WTC11 (cell line): ENCODE data around the gene UVRAG. TPM values are rescaled to one million over a fixed set of nuclear protein-coding genes. Genes with fewer than 3 reads are reported as not detected.

Experiments used
- ATAC-seq: fragments of 200-7000 bp; cut with Tn5 transposase; 2 replicates; pipeline ENCODE4 v1.10.0; 2021; ENCODE audit warnings: mild to moderate bottlenecking, moderate library complexity
- CTCF ChIA-PET: fragments of 300-600 bp; sonication (Branson Sonifier 250); formaldehyde crosslinking; loops from one replicate; lab custom pipeline; 2021; ENCODE audit warnings: antibody characterized with exemption; lab: Charles Lee
- POLR2A ChIA-PET: fragments of 350-600 bp; sonication (Branson Sonifier 250); formaldehyde crosslinking; loops from one replicate; lab custom pipeline; 2021; ENCODE audit warnings: antibody characterized with exemption; lab: Charles Lee
- DNase-seq: peaks from one replicate; pipeline ENCODE4 v3.0.0; 2021; ENCODE audit warnings: low spot score
- H3K27ac Mint-ChIP-seq: 2 replicates; pipeline ENCODE4 v1.8.0; 2021; ENCODE audit warnings: mixed read lengths
- H3K27me3 Mint-ChIP-seq: 2 replicates; pipeline ENCODE4 v1.8.0; 2021; ENCODE audit warnings: low read depth, mild to moderate bottlenecking, moderate library complexity, mixed read lengths
- H3K36me3 Mint-ChIP-seq: 2 replicates; pipeline ENCODE4 v1.8.0; 2021; ENCODE audit warnings: mixed read lengths
- H3K4me1 Mint-ChIP-seq: 2 replicates; pipeline ENCODE4 v1.8.0; 2022; ENCODE audit warnings: mixed read lengths
- H3K4me3 Mint-ChIP-seq: 2 replicates; pipeline ENCODE4 v1.8.0; 2021; ENCODE audit warnings: mild to moderate bottlenecking, moderate library complexity, mixed read lengths
- H3K9me3 Mint-ChIP-seq: 2 replicates; pipeline ENCODE4 v1.8.0; 2021; ENCODE audit warnings: mixed read lengths
- FOXJ3 ChIP-seq: sonication (generic); formaldehyde crosslinking; IDR thresholded peaks from 2 replicates; pipeline ENCODE4 v1.9.0; 2021; ENCODE audit warnings: missing genetic modification reagents, mild to moderate bottlenecking, borderline replicate concordance
- IRF2 ChIP-seq: sonication (generic); formaldehyde crosslinking; IDR thresholded peaks from 2 replicates; pipeline ENCODE4 v1.8.0; 2022; ENCODE audit warnings: low read depth, missing genetic modification reagents, borderline replicate concordance
- NR1H2 ChIP-seq: sonication (generic); formaldehyde crosslinking; IDR thresholded peaks from 2 replicates; pipeline ENCODE4 v1.9.0; 2021; ENCODE audit warnings: mild to moderate bottlenecking, moderate library complexity, missing genetic modification reagents
- TCF7 ChIP-seq: sonication (generic); formaldehyde crosslinking; IDR thresholded peaks from 2 replicates; pipeline ENCODE4 v1.8.0; 2022; ENCODE audit warnings: mild to moderate bottlenecking, low read depth, missing genetic modification reagents, moderate library complexity
- ZNF121 ChIP-seq: sonication (generic); formaldehyde crosslinking; IDR thresholded peaks from 2 replicates; pipeline ENCODE4 v1.8.0; 2023; ENCODE audit warnings: missing genetic modification reagents
- total RNA-seq: library from RNA; stranded (reverse); gene quantifications from 3 replicates; pipeline ENCODE4 v1.2.3, GENCODE V29; 2021
- TF ChIP-seq, protein P1 (sequence below): sonication (generic); formaldehyde crosslinking; IDR thresholded peaks from 2 replicates; pipeline ENCODE4 v1.8.0; 2022; ENCODE audit warnings: missing genetic modification reagents
- TF ChIP-seq, protein P2 (sequence below): fragments of 250-450 bp; sonication (Bioruptor Pico); IDR thresholded peaks from 2 replicates; pipeline ENCODE4 v2.1.2; 2022; ENCODE audit warnings: mild to moderate bottlenecking, moderate library complexity
- TF ChIP-seq, protein P3 (sequence below): sonication (generic); formaldehyde crosslinking; conservative IDR thresholded peaks from 2 replicates; pipeline ENCODE4 v1.8.1; 2022; ENCODE audit warnings: mild to moderate bottlenecking, missing genetic modification reagents
- TF ChIP-seq, protein P4 (sequence below): fragments of 250-450 bp; sonication (Bioruptor Pico); conservative IDR thresholded peaks from 2 replicates; pipeline ENCODE4 v1.9.0; 2021; ENCODE audit warnings: mild to moderate bottlenecking
- TF ChIP-seq, protein P5 (sequence below): sonication (generic); formaldehyde crosslinking; IDR thresholded peaks from 2 replicates; pipeline ENCODE4 v1.8.1; 2022; ENCODE audit warnings: mild to moderate bottlenecking, moderate library complexity, missing genetic modification reagents
- TF ChIP-seq, protein P6 (sequence below): sonication (generic); formaldehyde crosslinking; IDR thresholded peaks from 2 replicates; pipeline ENCODE4 v1.8.0; 2023; ENCODE audit warnings: missing genetic modification reagents, mild to moderate bottlenecking, borderline replicate concordance
- TF ChIP-seq, protein P7 (sequence below): sonication (generic); formaldehyde crosslinking; conservative IDR thresholded peaks from 2 replicates; pipeline ENCODE4 v1.8.1; 2023; ENCODE audit warnings: mild to moderate bottlenecking, low read depth, missing genetic modification reagents, moderate library complexity
- TF ChIP-seq, protein P8 (sequence below): sonication (generic); formaldehyde crosslinking; IDR thresholded peaks from 2 replicates; pipeline ENCODE4 v1.8.0; 2022; ENCODE audit warnings: mild to moderate bottlenecking, missing genetic modification reagents

Gene UVRAG
- total RNA-seq, 1 experiment from 2014 or later, result 14.5 TPM

DNA sequence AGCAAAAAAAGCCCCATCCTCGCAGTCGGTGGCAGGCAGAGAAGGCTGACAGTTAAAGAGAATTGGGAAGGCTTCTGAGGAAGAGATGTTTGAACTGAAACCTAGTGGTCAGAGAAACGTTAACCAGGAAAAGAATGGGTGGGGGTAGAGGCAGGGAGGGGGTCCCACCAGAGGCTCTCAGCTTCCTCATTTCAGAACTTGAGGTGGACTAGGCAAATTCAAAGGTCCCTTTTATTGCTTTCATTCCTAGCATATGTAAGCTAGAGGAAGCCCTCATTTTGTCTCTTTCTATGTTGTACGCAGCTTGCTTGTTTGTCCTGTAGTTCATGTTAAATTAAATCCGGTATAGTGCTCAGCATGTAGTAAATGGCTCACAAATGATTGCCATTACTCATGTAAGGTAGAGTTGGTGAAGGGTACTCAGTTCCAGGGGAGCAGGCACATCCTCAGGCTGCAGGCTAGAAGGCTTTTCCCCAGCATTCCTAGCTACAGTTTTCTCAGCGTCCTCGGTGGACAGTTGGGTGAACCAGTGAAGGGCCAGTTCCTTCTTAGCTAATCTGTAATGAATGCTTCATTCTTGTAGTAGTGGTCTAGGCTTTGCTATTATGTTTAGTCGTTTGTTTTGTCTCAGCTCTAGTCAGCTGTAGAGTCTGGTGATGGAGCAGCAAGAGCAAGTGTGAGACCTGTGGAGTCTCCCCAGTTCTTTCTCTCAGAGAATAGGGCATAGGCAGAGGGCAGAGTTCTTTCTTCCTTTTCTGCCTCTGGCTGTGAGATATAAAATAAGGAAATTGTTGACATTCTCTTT is 58.6 kb downstream of the UVRAG start:
- TF ChIP-seq FOXJ3 (CRISPR knock-in tag), result no peak
- no peak for TF ChIP-seq TCF7 (CRISPR knock-in tag)
- TF ChIP-seq, protein P1, sequence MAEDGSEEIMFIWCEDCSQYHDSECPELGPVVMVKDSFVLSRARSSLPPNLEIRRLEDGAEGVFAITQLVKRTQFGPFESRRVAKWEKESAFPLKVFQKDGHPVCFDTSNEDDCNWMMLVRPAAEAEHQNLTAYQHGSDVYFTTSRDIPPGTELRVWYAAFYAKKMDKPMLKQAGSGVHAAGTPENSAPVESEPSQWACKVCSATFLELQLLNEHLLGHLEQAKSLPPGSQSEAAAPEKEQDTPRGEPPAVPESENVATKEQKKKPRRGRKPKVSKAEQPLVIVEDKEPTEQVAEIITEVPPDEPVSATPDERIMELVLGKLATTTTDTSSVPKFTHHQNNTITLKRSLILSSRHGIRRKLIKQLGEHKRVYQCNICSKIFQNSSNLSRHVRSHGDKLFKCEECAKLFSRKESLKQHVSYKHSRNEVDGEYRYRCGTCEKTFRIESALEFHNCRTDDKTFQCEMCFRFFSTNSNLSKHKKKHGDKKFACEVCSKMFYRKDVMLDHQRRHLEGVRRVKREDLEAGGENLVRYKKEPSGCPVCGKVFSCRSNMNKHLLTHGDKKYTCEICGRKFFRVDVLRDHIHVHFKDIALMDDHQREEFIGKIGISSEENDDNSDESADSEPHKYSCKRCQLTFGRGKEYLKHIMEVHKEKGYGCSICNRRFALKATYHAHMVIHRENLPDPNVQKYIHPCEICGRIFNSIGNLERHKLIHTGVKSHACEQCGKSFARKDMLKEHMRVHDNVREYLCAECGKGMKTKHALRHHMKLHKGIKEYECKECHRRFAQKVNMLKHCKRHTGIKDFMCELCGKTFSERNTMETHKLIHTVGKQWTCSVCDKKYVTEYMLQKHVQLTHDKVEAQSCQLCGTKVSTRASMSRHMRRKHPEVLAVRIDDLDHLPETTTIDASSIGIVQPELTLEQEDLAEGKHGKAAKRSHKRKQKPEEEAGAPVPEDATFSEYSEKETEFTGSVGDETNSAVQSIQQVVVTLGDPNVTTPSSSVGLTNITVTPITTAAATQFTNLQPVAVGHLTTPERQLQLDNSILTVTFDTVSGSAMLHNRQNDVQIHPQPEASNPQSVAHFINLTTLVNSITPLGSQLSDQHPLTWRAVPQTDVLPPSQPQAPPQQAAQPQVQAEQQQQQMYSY, result no peak
- TF ChIP-seq, protein P2, sequence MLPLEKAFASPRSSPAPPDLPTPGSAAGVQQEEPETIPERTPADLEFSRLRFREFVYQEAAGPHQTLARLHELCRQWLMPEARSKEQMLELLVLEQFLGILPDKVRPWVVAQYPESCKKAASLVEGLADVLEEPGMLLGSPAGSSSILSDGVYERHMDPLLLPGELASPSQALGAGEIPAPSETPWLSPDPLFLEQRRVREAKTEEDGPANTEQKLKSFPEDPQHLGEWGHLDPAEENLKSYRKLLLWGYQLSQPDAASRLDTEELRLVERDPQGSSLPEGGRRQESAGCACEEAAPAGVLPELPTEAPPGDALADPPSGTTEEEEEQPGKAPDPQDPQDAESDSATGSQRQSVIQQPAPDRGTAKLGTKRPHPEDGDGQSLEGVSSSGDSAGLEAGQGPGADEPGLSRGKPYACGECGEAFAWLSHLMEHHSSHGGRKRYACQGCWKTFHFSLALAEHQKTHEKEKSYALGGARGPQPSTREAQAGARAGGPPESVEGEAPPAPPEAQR (CRISPR knock-in tag), result no peak
- TF ChIP-seq IRF2, result no peak
- TF ChIP-seq, protein P3, sequence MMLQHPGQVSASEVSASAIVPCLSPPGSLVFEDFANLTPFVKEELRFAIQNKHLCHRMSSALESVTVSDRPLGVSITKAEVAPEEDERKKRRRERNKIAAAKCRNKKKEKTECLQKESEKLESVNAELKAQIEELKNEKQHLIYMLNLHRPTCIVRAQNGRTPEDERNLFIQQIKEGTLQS (CRISPR knock-in tag), result no peak
- TF ChIP-seq, protein P4, sequence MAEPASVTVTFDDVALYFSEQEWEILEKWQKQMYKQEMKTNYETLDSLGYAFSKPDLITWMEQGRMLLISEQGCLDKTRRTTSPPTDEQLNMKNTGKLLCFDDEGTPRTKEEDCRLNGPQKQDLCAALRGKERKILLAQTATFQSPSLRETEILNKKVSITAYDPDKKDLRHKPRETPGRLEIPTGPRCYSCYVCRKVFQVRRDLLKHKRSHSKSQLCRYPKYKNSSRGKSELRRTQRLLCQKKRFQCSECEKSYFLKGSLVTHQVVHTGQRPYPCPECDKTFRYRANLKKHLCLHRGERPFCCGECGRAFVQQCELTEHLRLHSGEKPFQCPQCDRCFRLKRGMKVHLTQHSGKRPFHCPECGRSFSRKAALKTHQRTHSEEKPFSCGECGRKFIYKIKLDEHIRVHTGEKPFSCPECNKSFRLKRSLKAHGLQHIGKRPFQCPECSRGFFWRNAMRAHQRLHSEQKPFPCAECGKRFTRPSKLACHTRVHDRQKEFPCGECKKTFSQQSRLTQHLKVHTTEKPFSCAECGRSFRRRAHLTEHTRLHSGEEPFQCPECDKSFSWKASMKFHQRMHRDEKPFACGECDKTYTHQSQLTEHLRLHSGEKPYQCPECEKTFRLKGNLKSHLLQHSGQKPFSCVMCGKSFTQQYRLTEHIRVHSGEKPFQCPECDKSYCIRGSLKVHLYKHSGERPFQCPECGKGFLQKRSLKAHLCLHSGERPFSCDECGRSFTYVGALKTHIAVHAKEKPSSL (CRISPR knock-in tag), result no peak
- no peak for TF ChIP-seq NR1H2 (CRISPR knock-in tag)
- TF ChIP-seq, protein P5, sequence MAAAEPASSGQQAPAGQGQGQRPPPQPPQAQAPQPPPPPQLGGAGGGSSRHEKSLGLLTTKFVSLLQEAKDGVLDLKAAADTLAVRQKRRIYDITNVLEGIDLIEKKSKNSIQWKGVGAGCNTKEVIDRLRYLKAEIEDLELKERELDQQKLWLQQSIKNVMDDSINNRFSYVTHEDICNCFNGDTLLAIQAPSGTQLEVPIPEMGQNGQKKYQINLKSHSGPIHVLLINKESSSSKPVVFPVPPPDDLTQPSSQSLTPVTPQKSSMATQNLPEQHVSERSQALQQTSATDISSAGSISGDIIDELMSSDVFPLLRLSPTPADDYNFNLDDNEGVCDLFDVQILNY (CRISPR knock-in tag), result no peak
- TF ChIP-seq ZNF121 (CRISPR knock-in tag), result no peak
- Mint-ChIP-seq H3K36me3 (no peaks in the 10 kb centered on the region), H3K4me1 (peaks cover 11% of the 10 kb centered on the region), H3K4me3 (no peak overlapping the region), H3K27ac (peak overlapping the region; percentile 26; the same call in 1 of the 2 replicates), H3K27me3 (no peaks in the 10 kb centered on the region), H3K9me3 (no peaks in the 10 kb centered on the region)
- ChIA-PET POLR2A (interaction anchor here (0.6 kb wide), 1 partner anchor 279 kb away, joined by 3 read pairs; no protein-coding TSS in a partner anchor), CTCF (interaction anchor here (1.0 to 1.6 kb wide), 3 partner anchors 70 to 279 kb away, joined by 3 to 6 read pairs (median 6); no protein-coding TSS in a partner anchor)
- peak; percentile 80 for ATAC-seq
- DNase-seq, result no peak

DNA sequence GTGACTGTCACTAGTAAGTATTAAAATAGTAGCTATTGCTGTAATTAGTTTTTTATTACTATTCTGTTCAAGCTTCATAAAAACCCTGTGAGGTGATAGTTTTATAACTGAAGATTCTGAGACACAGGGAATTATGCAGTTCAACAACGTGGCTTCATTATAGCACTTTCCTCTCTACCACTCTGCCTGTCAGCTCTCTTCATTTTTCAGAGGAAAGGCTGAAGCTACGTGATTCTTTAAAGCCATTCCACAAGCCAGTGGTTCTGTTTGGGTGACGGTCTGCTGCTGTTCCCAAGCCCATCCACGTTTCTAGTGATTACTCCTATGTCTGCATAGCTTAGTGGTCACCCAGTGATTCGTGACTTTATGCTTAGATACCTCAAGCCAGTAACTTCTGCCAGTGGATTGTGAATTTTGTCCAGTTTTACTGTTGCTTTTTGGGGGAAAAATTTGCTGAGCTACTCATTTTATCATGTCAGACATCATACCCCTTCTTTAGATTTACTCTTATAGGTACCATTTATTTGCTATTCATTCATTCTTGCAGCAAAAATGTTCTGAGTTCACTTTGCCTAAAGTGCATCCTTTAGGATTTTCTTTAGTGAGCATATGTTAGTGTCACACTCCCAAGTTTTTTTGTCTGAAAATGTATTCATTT is 59.8 kb downstream of the UVRAG start:
- Mint-ChIP-seq H3K27me3 (no peaks in the 10 kb centered on the region), H3K9me3 (peaks cover 6% of the 10 kb centered on the region)
- no peak for ATAC-seq
- DNase-seq, result no peak
- TF ChIP-seq, protein P6, sequence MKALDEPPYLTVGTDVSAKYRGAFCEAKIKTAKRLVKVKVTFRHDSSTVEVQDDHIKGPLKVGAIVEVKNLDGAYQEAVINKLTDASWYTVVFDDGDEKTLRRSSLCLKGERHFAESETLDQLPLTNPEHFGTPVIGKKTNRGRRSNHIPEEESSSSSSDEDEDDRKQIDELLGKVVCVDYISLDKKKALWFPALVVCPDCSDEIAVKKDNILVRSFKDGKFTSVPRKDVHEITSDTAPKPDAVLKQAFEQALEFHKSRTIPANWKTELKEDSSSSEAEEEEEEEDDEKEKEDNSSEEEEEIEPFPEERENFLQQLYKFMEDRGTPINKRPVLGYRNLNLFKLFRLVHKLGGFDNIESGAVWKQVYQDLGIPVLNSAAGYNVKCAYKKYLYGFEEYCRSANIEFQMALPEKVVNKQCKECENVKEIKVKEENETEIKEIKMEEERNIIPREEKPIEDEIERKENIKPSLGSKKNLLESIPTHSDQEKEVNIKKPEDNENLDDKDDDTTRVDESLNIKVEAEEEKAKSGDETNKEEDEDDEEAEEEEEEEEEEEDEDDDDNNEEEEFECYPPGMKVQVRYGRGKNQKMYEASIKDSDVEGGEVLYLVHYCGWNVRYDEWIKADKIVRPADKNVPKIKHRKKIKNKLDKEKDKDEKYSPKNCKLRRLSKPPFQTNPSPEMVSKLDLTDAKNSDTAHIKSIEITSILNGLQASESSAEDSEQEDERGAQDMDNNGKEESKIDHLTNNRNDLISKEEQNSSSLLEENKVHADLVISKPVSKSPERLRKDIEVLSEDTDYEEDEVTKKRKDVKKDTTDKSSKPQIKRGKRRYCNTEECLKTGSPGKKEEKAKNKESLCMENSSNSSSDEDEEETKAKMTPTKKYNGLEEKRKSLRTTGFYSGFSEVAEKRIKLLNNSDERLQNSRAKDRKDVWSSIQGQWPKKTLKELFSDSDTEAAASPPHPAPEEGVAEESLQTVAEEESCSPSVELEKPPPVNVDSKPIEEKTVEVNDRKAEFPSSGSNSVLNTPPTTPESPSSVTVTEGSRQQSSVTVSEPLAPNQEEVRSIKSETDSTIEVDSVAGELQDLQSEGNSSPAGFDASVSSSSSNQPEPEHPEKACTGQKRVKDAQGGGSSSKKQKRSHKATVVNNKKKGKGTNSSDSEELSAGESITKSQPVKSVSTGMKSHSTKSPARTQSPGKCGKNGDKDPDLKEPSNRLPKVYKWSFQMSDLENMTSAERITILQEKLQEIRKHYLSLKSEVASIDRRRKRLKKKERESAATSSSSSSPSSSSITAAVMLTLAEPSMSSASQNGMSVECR (CRISPR knock-in tag), result no peak
- TF ChIP-seq, protein P7, sequence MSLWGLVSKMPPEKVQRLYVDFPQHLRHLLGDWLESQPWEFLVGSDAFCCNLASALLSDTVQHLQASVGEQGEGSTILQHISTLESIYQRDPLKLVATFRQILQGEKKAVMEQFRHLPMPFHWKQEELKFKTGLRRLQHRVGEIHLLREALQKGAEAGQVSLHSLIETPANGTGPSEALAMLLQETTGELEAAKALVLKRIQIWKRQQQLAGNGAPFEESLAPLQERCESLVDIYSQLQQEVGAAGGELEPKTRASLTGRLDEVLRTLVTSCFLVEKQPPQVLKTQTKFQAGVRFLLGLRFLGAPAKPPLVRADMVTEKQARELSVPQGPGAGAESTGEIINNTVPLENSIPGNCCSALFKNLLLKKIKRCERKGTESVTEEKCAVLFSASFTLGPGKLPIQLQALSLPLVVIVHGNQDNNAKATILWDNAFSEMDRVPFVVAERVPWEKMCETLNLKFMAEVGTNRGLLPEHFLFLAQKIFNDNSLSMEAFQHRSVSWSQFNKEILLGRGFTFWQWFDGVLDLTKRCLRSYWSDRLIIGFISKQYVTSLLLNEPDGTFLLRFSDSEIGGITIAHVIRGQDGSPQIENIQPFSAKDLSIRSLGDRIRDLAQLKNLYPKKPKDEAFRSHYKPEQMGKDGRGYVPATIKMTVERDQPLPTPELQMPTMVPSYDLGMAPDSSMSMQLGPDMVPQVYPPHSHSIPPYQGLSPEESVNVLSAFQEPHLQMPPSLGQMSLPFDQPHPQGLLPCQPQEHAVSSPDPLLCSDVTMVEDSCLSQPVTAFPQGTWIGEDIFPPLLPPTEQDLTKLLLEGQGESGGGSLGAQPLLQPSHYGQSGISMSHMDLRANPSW (CRISPR knock-in tag), result no peak
- TF ChIP-seq, protein P8, sequence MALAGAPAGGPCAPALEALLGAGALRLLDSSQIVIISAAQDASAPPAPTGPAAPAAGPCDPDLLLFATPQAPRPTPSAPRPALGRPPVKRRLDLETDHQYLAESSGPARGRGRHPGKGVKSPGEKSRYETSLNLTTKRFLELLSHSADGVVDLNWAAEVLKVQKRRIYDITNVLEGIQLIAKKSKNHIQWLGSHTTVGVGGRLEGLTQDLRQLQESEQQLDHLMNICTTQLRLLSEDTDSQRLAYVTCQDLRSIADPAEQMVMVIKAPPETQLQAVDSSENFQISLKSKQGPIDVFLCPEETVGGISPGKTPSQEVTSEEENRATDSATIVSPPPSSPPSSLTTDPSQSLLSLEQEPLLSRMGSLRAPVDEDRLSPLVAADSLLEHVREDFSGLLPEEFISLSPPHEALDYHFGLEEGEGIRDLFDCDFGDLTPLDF, result no peak
- TF ChIP-seq, all 79 proteins: peak for 0
- Mint-ChIP-seq H3K27ac (no peak overlapping the region), H3K4me3 (no peak overlapping the region), H3K36me3 (peaks cover 9% of the 10 kb centered on the region), H3K4me1 (peaks cover 11% of the 10 kb centered on the region)
- ChIA-PET POLR2A (no interaction called here), CTCF (interaction anchor here (1.6 kb wide), 1 partner anchor 71 kb away, joined by 6 read pairs; no protein-coding TSS in a partner anchor)
